Endothelial cell of umbilical vein (primary cell): ENCODE data around the gene ITGA2B. TPM values are rescaled to one million over a fixed set of nuclear protein-coding genes. Genes with fewer than 3 reads are reported as not detected.
"Not testable (repeated sequence)": the region's sequence is repeated elsewhere in the genome, so short reads cannot be mapped to it uniquely, and the experiment has no call there.

Source experiments
- BruUV-seq: library from RNA; stranded (reverse); fragments of 400-500 nt; replicated peaks from 2 replicates; lab custom pipeline; 2021; lab: Mats Ljungman, UMichigan
- CTCF ChIA-PET: fragments of 300-600, 350-600 bp; sonication (Branson Sonifier 250); formaldehyde crosslinking; loops from one replicate; lab custom pipeline; 2021; ENCODE audit warnings: antibody characterized with exemption, inconsistent platforms; lab: Charles Lee
- POLR2A ChIA-PET: fragments of 300-600, 350-600 bp; sonication (Branson Sonifier 250); formaldehyde crosslinking; loops from one replicate; lab custom pipeline; 2021; ENCODE audit warnings: antibody characterized with exemption, inconsistent platforms; lab: Charles Lee
- DNase-seq: peaks from one replicate; pipeline ENCODE4 v3.0.0-alpha.2; 2011; ENCODE audit warnings: low read depth, low spot score
- FAIRE-seq: peaks from 2 replicates; lab custom pipeline; 2011; peaks lifted over from hg19 to GRCh38; lab: Jason Lieb, UNC
- H2AFZ ChIP-seq: 2 replicates; pipeline ENCODE4 v1.6.0; 2012; ENCODE audit warnings: low read depth, low read length, control low read depth, inconsistent platforms
- H3K27ac ChIP-seq: 2 replicates; pipeline ENCODE4 v1.5.1; 2011; ENCODE audit warnings: low read depth, mild to moderate bottlenecking, control low read depth, low read length, moderate library complexity; ENCODE audit not compliant: insufficient read depth
- H3K27me3 ChIP-seq, 2 experiments: 2 replicates each; pipeline versions ENCODE4 v1.6.0 to v1.6.1; 2011; ENCODE audit warnings: low read length in 2 of 2, mixed read lengths in 1 of 2; ENCODE audit not compliant: control insufficient read depth in 2 of 2, insufficient read depth in 2 of 2
- H3K36me3 ChIP-seq, 2 experiments: 2 replicates in 1 of 2; 3 replicates in 1 of 2; pipeline ENCODE4 v1.5.1; 2011; ENCODE audit warnings: low read length in 2 of 2, mild to moderate bottlenecking in 1 of 2, moderate library complexity in 1 of 2; ENCODE audit not compliant: control insufficient read depth in 2 of 2, insufficient read depth in 2 of 2; ENCODE audit errors: extremely low read depth in 1 of 2
- H3K4me1 ChIP-seq: 3 replicates; pipeline ENCODE4 v1.5.1; 2011; ENCODE audit warnings: mild to moderate bottlenecking, low read length; ENCODE audit not compliant: control insufficient read depth, insufficient read depth; ENCODE audit errors: extremely low read depth
- H3K4me2 ChIP-seq: 2 replicates; pipeline ENCODE4 v1.6.1; 2011; ENCODE audit warnings: low read length, control low read depth, mixed read lengths; ENCODE audit not compliant: insufficient read depth
- H3K4me3 ChIP-seq, 3 experiments: fragments of 200-600 bp in 1 of 3; sonication (generic), shearing (Covaris generic) in 1 of 3; replicated peaks in 1 of 3; 2 replicates each; pipeline ENCODE4 v1.5.1; 2011 to 2016; ENCODE audit warnings: control low read depth in 3 of 3, low read length in 3 of 3, mild to moderate bottlenecking in 2 of 3, inconsistent platforms in 1 of 3, low read depth in 1 of 3, moderate library complexity in 1 of 3; ENCODE audit not compliant: insufficient read depth in 1 of 3
- H3K79me2 ChIP-seq: 2 replicates; pipeline ENCODE4 v1.6.0; 2012; ENCODE audit warnings: low read length, inconsistent platforms; ENCODE audit not compliant: control insufficient read depth, insufficient read depth
- H3K9ac ChIP-seq: replicated peaks from 2 replicates; pipeline ENCODE3; 2011; ENCODE audit warnings: low read length, control low read depth; ENCODE audit not compliant: insufficient read depth; ENCODE audit errors: extremely low read depth
- H3K9me1 ChIP-seq: replicated peaks from 3 replicates; pipeline ENCODE4 v1.6.0; 2011; ENCODE audit warnings: mild to moderate bottlenecking, low read length; ENCODE audit not compliant: control insufficient read depth, insufficient read depth; ENCODE audit errors: extremely low read depth
- H3K9me3 ChIP-seq: replicated peaks from 2 replicates; pipeline ENCODE4 v1.5.1; 2012; ENCODE audit warnings: low read length, inconsistent platforms; ENCODE audit not compliant: control insufficient read depth, insufficient read depth
- H4K20me1 ChIP-seq: replicated peaks from 2 replicates; pipeline ENCODE3; 2011; ENCODE audit warnings: mild to moderate bottlenecking, low read length; ENCODE audit not compliant: control insufficient read depth, insufficient read depth; ENCODE audit errors: extremely low read depth
- EZH2 ChIP-seq: IDR thresholded peaks from 2 replicates; pipeline ENCODE4 v1.6.1; 2012; ENCODE audit warnings: borderline replicate concordance, low read depth, mild to moderate bottlenecking, moderate library complexity, low read length, inconsistent platforms; ENCODE audit not compliant: severe bottlenecking
- FOS ChIP-seq: IDR thresholded peaks from 2 replicates; pipeline ENCODE4 v1.6.1; 2011; ENCODE audit warnings: mild to moderate bottlenecking, low read length, moderate library complexity, borderline replicate concordance; ENCODE audit not compliant: insufficient read depth
- GATA2 ChIP-seq: IDR thresholded peaks from 2 replicates; pipeline ENCODE4 v1.7.0; 2011; ENCODE audit warnings: low read depth, mild to moderate bottlenecking, moderate library complexity, mixed read lengths, low read length; ENCODE audit not compliant: insufficient read length, insufficient read depth
- MAX ChIP-seq: IDR thresholded peaks from 2 replicates; pipeline ENCODE4 v1.6.1; 2011; ENCODE audit not compliant: insufficient read depth, insufficient read length
- MYC ChIP-seq: IDR thresholded peaks from one replicate; pipeline ENCODE4 v1.6.1; 2011; ENCODE audit warnings: mild to moderate bottlenecking, low read depth, low read length
- POLR2AphosphoS5 ChIP-seq: IDR thresholded peaks from 2 replicates; pipeline ENCODE4 v1.6.1; 2012; ENCODE audit warnings: low read depth, mild to moderate bottlenecking, control low read depth, low read length, moderate library complexity; ENCODE audit not compliant: insufficient read depth
- dilution Hi-C: fragments of 300-500 bp; cut with MboI; formaldehyde crosslinking; loops from one replicate; pipeline ENCODE4 v1.15.0; 2019; ENCODE audit warnings: low sequenced_read_pairs; ENCODE audit not compliant: extremely low pct_ligation_motif_present
- intact Hi-C: fragments of 100-400 bp; cut with micrococcal nuclease; formaldehyde crosslinking; loops from one replicate; pipeline ENCODE4 v1.10.0; 2022
- polyA plus RNA-seq, 4 experiments: library from polyadenylated mRNA; depleted of rRNA in 3 of 4; stranded (reverse) in 3 of 4; unstranded in 1 of 4; fragments of >200 nt; gene quantifications; 2 replicates each; pipeline versions ENCODE4 v1.2.1 to v1.2.3, GENCODE V29; 2011 to 2012; ENCODE audit warnings: missing spikeins in 1 of 4
- total RNA-seq: library from RNA; stranded (reverse); gene quantifications from 2 replicates; pipeline ENCODE4 v1.2.3, GENCODE V29; 2021

Gene ITGA2B
- total and polyA plus RNA-seq, 2 donors (not counting 3 experiments of a cell fraction or from before 2014, with no cell fraction given) = 0.26 to 0.82 TPM

GRCh38 chr17:44343510-44344209 is 45.8 kb downstream of the ITGA2B start:
- POLR2A ChIA-PET = no interaction called here

GRCh38 chr17:44340553-44340952 is 48.9 kb downstream of the ITGA2B start:
- H3K4me2 ChIP-seq, H3K4me3 ChIP-seq, H3K79me2 ChIP-seq, DNase-seq, intact Hi-C loops, POLR2A ChIA-PET, H3K27ac ChIP-seq, H3K9me1 ChIP-seq, FAIRE-seq, H3K36me3 ChIP-seq, H3K9ac ChIP-seq, BruUV-seq, dilution Hi-C loops, H3K9me3 ChIP-seq, H3K27me3 ChIP-seq, H3K4me1 ChIP-seq, H2AFZ ChIP-seq, H4K20me1 ChIP-seq: not testable (repeated sequence)
- CTCF ChIA-PET = interaction anchor here (1.1 kb wide), 1 partner anchor 136 kb away, joined by 3 read pairs; no protein-coding TSS in a partner anchor

More at GRCh38 chr17:44343510-44344209, 45.8 kb downstream of the ITGA2B start:
- no peak overlapping the region for H2AFZ ChIP-seq
- DNase-seq (no peak), FAIRE-seq (no peak)
- no peaks in the 10 kb centered on the region for H3K9me1 ChIP-seq
- peaks cover 0 to 2% of the 10 kb centered on the region in 2 experiments for H3K27me3 ChIP-seq
- no peak overlapping the region for H3K27ac ChIP-seq
- H3K4me1 ChIP-seq = no peaks in the 10 kb centered on the region
- no TSS peak for BruUV-seq
- dilution Hi-C loops (no loop called here), intact Hi-C loops (loop anchor here (2.0 kb wide), 1 partner anchor 13 kb away; no protein-coding TSS in a partner anchor)
- H3K9ac ChIP-seq = no peak overlapping the region
- no peaks in the 10 kb centered on the region for H3K9me3 ChIP-seq
- CTCF ChIA-PET = interaction anchor here (3.2 kb wide), 1 partner anchor 13 kb away, joined by 26 read pairs; no protein-coding TSS in a partner anchor
- H3K4me2 ChIP-seq = no peak overlapping the region
- H3K79me2 ChIP-seq = peaks cover 2% of the 10 kb centered on the region
- peaks cover 0 to under 1% of the 10 kb centered on the region in 2 experiments for H3K36me3 ChIP-seq
- no peak overlapping the region for H3K4me3 ChIP-seq
- TF ChIP-seq EZH2 (no peak), MYC (no peak), GATA2 (no peak), FOS (no peak), MAX (no peak), POLR2AphosphoS5 (no peak)
- H4K20me1 ChIP-seq = no peaks in the 10 kb centered on the region
